ENCODE data around the gene CCDC40. TPM values are rescaled to one million over a fixed set of nuclear protein-coding genes. Genes with fewer than 3 reads are reported as not detected.
A peak's percentile ranks its signal among the peaks of the same experiment; 100 is the strongest.
"Not testable (repeated sequence)": the region's sequence is repeated elsewhere in the genome, so short reads cannot be mapped to it uniquely, and the experiment has no call there.

The CCDC40 gene
- polyA plus RNA-seq, 4 donors, result 10.2 to 15.7 (median 12.9) TPM

- DNase-seq (ENCODE audit: low read depth in 4 of 4, low spot score in 3 of 4), result no peak
Observed at GRCh38 chr17:80071116-80071841, 34.8 kb downstream of the CCDC40 start.

DNA sequence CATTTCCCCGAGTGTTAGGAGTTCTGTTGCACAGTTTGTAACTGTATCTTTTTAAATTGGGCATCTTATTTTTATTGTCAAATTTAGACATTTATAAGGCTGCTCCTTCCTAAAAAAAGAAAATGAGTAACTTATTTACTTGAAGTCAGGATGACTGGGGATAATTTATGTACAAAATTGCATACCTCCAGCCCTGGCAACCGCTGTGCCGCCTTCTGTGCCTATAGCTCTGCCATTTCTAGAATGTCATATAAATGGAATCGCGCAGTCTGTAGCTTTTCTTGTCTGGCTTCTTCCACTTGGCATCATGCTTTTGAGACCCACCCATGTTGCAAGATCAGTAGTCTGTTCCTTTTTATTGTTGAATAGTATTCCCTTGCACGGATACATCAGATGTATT lies 36.0 kb downstream of the CCDC40 start:
- DNase-seq (ENCODE audit: low read depth in 4 of 4, low spot score in 3 of 4), result no peak

DNA sequence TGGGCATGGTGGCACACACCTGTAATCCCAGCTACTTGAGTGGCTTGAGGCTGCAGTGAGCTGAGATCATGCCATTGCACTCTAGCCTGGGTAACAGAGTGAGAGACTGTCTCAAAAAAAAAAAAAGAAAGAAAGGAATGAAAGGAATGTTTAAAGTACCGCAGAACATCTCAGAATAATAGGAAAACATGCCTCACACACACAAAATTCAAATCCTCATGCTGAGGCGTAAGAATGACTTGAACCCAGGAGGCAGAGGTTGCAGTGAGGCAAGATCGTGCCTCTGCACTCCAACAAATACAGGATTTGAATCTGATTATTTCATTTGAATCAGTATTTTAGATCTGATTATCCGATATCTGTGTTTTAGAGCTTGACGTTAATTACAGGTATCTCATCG lies 43.6 kb downstream of the CCDC40 start:
- DNase-seq (ENCODE audit: low read depth in 4 of 4, low spot score in 3 of 4), result no peak

- DNase-seq (ENCODE audit: low read depth in 4 of 4, low spot score in 3 of 4), result no peak
Observed at GRCh38 chr17:80081596-80081995, 45.2 kb downstream of the CCDC40 start.

- DNase-seq (ENCODE audit: low read depth in 4 of 4, low spot score in 3 of 4), result peak in 2 of 4 donors; percentile 47 to 63
Observed at GRCh38 chr17:80082403-80083135, 46.1 kb downstream of the CCDC40 start.

- DNase-seq (ENCODE audit: low read depth in 4 of 4, low spot score in 3 of 4), result no peak
Observed at GRCh38 chr17:80083136-80083661, 46.8 kb downstream of the CCDC40 start.

DNA sequence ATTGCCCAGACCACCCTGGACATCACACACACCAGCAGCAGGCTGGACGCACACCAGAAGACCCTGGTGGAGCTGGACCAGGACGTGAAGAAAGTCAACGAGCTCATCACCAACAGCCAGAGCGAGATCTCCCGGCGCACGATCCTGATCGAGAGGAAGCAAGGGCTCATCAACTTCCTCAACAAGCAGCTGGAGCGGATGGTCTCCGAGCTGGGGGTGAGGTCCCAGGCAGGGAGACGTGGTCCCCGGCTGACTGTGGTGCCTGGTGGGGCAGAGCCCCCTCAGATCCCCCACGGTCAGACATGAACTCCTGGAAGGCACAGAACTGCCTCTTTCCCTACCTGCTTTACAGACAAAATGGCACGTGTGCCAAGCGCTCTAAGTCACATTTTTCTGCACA lies 48.3 kb downstream of the CCDC40 start:
- DNase-seq (ENCODE audit: low read depth in 4 of 4, low spot score in 3 of 4), result no peak

DNA sequence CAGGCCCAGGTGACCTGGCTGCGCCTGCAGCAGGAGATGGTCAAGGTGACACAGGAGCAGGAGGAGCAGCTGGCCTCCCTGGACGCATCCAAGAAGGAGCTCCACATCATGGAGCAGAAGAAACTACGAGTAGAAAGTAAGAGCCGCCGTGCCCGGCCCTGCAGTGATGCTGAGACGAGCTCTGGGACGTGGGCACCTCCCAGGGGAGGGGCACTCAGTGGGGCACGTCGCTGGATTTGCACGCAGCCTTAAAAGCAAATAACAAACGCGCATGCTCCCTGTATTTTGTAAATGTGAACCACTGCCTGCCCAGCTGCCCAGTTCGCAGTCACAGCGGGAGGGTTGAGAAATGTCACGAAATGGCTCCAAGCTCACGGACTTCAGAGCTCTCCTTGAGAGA lies 49.6 kb downstream of the CCDC40 start:
- DNase-seq (ENCODE audit: low read depth in 4 of 4, low spot score in 3 of 4), result no peak

DNA sequence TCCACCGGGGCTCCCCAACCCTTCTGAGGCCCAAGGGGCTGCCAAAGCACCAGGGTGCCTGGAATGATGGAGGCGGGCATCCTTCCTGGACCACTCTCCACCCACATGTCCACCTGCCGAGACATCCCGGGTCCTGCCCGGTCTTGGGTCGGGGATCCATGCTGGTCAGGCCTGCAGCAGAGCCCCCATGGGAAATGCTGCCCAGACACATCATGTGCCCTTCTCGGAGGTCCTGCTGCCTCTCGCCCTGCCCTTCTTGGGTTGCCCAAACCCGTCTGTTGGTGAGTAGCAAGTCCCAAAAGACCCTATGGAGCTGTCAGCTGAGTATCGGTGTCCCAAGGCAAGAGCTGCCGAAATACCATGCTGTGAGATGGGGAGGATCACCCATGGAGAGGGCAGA lies 50.2 kb downstream of the CCDC40 start:
- DNase-seq (ENCODE audit: low read depth in 4 of 4, low spot score in 3 of 4), result no peak

- DNase-seq (ENCODE audit: low read depth in 4 of 4, low spot score in 3 of 4), result no peak
Observed at GRCh38 chr17:80087346-80088265, 51.2 kb downstream of the CCDC40 start.

DNA sequence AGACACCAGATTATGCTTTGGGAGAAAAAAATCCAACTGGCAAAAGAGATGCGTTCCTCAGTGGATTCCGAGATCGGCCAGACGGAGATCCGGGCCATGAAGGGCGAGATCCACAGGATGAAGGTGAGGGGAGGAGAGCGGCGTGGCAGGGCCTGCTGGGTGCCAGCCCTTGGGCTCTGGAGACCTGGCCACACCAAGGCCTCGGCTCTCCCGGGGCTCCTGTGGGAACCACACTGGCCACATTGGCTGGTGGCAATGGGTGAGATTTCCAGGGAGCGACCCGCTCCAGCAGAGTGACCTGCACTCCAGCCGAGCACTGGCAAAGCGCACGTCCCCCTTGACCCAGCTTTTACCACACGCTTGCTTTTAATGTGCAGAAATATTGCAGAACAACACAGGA lies 53.3 kb downstream of the CCDC40 start:
- no peak for DNase-seq (ENCODE audit: low read depth in 4 of 4, low spot score in 3 of 4)

- DNase-seq (ENCODE audit: low read depth in 4 of 4, low spot score in 3 of 4), result not testable (repeated sequence)
Observed at GRCh38 chr17:80090164-80090563, 53.7 kb downstream of the CCDC40 start.

- no peak for DNase-seq (ENCODE audit: low read depth in 4 of 4, low spot score in 3 of 4)
Observed at GRCh38 chr17:80091376-80091775, 54.9 kb downstream of the CCDC40 start.

GRCh38 chr17:80092959-80093358 lies 56.5 kb downstream of the CCDC40 start:
- no peak for DNase-seq (ENCODE audit: low read depth in 4 of 4, low spot score in 3 of 4)

DNA sequence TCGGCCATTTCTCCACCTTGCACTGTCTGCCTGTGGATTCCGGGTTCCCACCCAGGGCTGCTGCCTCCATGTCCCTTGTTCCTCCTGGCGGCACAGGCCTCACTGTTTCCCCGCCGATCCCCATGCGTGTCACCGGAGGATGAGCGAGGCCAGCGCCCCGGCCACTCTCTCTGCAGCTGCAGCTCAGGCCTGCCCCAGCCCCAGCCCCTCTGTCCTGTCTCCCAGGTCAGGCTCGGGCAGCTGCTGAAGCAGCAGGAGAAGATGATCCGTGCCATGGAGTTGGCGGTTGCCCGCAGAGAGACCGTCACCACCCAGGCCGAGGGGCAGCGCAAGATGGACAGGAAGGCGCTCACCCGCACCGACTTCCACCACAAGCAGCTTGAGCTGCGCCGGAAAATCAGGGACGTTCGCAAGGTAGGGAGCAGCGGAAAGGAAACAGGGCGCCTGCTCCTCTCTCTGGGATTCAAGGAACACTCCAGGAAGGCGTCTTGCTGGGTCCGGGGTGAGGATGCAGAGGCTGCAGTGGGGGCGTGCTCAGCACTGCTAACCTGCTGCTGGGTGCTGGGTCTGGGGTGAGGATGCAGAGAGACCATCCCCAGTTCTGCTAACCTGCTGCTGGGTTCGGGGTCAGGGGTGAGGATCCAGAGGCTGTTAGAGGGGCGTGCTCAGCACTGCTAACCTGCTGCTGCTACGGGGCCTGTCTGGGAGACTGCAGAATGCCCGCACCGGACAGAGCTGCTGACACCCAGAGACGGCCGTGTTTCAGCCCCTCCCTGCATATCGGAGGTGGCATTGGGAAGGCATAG lies 58.8 kb downstream of the CCDC40 start:
- no peak for DNase-seq (ENCODE audit: low read depth in 4 of 4, low spot score in 3 of 4)

DNA sequence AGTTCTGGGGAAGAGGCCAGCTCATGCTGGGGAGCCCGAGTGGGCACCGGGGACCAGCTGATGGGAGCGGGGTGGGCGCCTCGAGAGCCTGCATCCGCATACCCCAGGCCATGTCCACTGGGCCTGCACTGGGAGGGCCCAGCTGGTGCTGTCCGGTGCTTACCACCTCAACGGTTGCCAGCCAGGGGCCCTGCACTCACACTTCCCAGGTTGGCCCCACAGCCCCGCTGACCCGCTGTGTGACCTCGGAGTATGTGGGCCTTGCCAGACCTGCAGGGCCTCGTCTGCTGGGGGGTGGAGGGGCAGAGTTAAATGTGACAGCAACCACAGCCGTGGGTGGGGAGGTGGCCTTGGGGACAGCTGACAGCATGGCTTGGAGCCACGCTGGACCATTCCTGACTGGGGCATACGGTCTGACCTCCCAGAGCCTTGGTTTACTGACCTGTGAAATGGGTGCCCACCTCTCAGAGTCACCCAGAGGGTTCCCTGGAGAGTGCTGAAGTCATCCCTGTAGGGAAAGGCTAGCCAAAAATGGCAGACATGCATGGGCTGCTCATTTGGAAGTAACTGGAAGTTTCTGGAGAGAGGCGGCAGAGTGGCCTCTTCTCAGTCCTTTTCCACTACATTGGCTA lies 59.5 kb downstream of the CCDC40 start:
- no peak for DNase-seq (ENCODE audit: low read depth in 4 of 4, low spot score in 3 of 4)

GRCh38 chr17:80096561-80097021 lies 60.1 kb downstream of the CCDC40 start:
- DNase-seq (ENCODE audit: low read depth in 4 of 4, low spot score in 3 of 4), result no peak

- DNase-seq (ENCODE audit: low read depth in 4 of 4, low spot score in 3 of 4), result no peak
Observed at GRCh38 chr17:80097127-80097621, 60.7 kb downstream of the CCDC40 start.

Data from right renal pelvis (tissue), 4 donors.